ENCODE measurements around the gene RNF115.
A peak's percentile ranks its signal among the peaks of the same experiment; 100 is the strongest.

DNA sequence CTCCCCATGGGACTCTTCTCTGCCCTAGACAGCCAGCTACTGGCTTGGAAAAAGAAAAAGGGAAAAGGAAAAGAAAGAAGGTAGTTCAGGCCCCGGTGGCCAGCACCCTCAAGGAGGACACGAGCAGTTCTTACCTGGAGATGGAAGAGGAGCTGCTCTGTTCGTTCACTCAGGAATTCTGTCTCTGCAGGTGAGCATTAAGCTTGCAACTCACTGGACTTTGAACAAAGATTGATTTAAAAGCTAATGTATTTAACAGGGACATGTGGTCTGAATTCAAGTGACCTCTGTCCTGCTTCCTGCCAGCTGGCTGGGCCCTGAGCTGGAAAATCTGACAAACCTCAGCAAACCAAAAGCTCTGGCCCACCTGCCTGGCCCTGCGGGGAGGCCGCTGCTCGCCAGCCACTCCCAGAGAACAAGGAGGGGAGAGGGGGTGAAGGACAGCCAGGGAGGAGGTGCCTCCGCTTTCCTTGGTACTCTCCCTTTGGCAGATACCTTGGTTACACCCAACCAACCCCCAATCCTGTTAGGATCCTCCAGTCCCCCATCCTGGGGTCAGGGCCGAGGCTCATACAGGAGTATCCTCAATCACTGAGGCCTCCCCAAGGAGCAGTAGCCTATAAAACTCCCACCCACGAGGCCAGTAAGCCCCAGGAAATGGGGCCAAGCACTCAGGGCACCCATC, 116.6 kb downstream of the RNF115 start, which contains the start of gene PDZK1:
- TF ChIP-seq, protein P1, sequence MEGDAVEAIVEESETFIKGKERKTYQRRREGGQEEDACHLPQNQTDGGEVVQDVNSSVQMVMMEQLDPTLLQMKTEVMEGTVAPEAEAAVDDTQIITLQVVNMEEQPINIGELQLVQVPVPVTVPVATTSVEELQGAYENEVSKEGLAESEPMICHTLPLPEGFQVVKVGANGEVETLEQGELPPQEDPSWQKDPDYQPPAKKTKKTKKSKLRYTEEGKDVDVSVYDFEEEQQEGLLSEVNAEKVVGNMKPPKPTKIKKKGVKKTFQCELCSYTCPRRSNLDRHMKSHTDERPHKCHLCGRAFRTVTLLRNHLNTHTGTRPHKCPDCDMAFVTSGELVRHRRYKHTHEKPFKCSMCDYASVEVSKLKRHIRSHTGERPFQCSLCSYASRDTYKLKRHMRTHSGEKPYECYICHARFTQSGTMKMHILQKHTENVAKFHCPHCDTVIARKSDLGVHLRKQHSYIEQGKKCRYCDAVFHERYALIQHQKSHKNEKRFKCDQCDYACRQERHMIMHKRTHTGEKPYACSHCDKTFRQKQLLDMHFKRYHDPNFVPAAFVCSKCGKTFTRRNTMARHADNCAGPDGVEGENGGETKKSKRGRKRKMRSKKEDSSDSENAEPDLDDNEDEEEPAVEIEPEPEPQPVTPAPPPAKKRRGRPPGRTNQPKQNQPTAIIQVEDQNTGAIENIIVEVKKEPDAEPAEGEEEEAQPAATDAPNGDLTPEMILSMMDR (IDR thresholded peaks at IDR 0.05): no peak
- peak; percentile 91 for TF ChIP-seq POLR2A (IDR thresholded peaks at IDR 0.05)

All from right lobe of liver (tissue), 4 donors.